ENCODE results near the gene FBXW8. TPM values are rescaled to one million over a fixed set of nuclear protein-coding genes. Genes with fewer than 3 reads are reported as not detected.
A peak's percentile ranks its signal among the peaks of the same experiment; 100 is the strongest.

The FBXW8 gene
- total RNA-seq, 6 experiments from 2014 or later = 4.5 to 9.6 (median 6.3) TPM

GRCh38 chr12:117010693-117011451, 100.1 kb downstream of the FBXW8 start:
- H3K4me3 ChIP-seq = no peak overlapping the region
- WGBS (ENCODE audit: insufficient coverage, low coverage, low lambda C conversion rate, missing lambda C conversion rate) = 92% methylated on average over 6 of the region's 17 CpGs
- no peak for ATAC-seq
- no peaks in the 10 kb centered on the region for H3K9me3 ChIP-seq
- intact Hi-C loops (cut with DNase I) = no loop called here
- H3K27me3 ChIP-seq = no peaks in the 10 kb centered on the region
- H3K27ac ChIP-seq = no peak overlapping the region
- H3K36me3 ChIP-seq = no peaks in the 10 kb centered on the region
- DNase-seq = no peak
- TF ChIP-seq POLR2A (IDR thresholded peaks at IDR 0.05) = no peak
- TF ChIP-seq CTCF (IDR thresholded peaks at IDR 0.05) = no peak
- no peaks in the 10 kb centered on the region for H3K4me1 ChIP-seq

GRCh38 chr12:117011988-117012805, 101.4 kb downstream of the FBXW8 start:
- Histone ChIP-seq H3K27ac (no peak overlapping the region), H3K36me3 (no peaks in the 10 kb centered on the region), H3K4me1 (no peaks in the 10 kb centered on the region), H3K27me3 (no peaks in the 10 kb centered on the region), H3K4me3 (no peak overlapping the region), H3K9me3 (no peaks in the 10 kb centered on the region)
- intact Hi-C loops (cut with DNase I) = no loop called here
- DNase-seq = no peak
- no peak for TF ChIP-seq POLR2A (IDR thresholded peaks at IDR 0.05)
- no peak for TF ChIP-seq CTCF (IDR thresholded peaks at IDR 0.05)
- WGBS (ENCODE audit: insufficient coverage, low coverage, low lambda C conversion rate, missing lambda C conversion rate) = 75% methylated on average over 4 of the region's 4 CpGs
- ATAC-seq = no peak

- DNase-seq (no peak), ATAC-seq (no peak)
- Histone ChIP-seq H3K4me3 (no peak overlapping the region), H3K27ac (no peak overlapping the region), H3K27me3 (no peaks in the 10 kb centered on the region), H3K36me3 (no peaks in the 10 kb centered on the region), H3K4me1 (no peaks in the 10 kb centered on the region), H3K9me3 (no peaks in the 10 kb centered on the region)
- 73% methylated on average over 1 of the region's 1 CpG for WGBS (ENCODE audit: insufficient coverage, low coverage, low lambda C conversion rate, missing lambda C conversion rate)
- intact Hi-C loops (cut with DNase I) = no loop called here
- no peak for TF ChIP-seq POLR2A (IDR thresholded peaks at IDR 0.05)
Measured at GRCh38 chr12:117013726-117014125, 103.0 kb downstream of the FBXW8 start.

- TF ChIP-seq CTCF (IDR thresholded peaks at IDR 0.05) = no peak
- TF ChIP-seq POLR2A (IDR thresholded peaks at IDR 0.05) = no peak
- peak in 1 of 3 donors; percentile 40 for DNase-seq
- H3K4me3 ChIP-seq = no peak overlapping the region
- intact Hi-C loops (cut with DNase I) = no loop called here
- ATAC-seq = peak; percentile 83 to 93 (median 86)
- H3K27me3 ChIP-seq = no peaks in the 10 kb centered on the region
- no peaks in the 10 kb centered on the region for H3K9me3 ChIP-seq
- H3K27ac ChIP-seq = no peak overlapping the region
- 53% methylated on average over 8 of the region's 8 CpGs for WGBS (ENCODE audit: insufficient coverage, low coverage, low lambda C conversion rate, missing lambda C conversion rate)
- no peaks in the 10 kb centered on the region for H3K36me3 ChIP-seq
- H3K4me1 ChIP-seq = no peaks in the 10 kb centered on the region
Measured at GRCh38 chr12:117014342-117014887, 103.7 kb downstream of the FBXW8 start.

- no peaks in the 10 kb centered on the region for H3K4me1 ChIP-seq
- H3K9me3 ChIP-seq = no peaks in the 10 kb centered on the region
- H3K4me3 ChIP-seq = no peak overlapping the region
- no peak for TF ChIP-seq POLR2A (IDR thresholded peaks at IDR 0.05)
- TF ChIP-seq CTCF (IDR thresholded peaks at IDR 0.05) = no peak
- H3K27ac ChIP-seq = no peak overlapping the region
- H3K36me3 ChIP-seq = no peaks in the 10 kb centered on the region
- intact Hi-C loops (cut with DNase I) = no loop called here
- DNase-seq = no peak
- no peak for ATAC-seq
- H3K27me3 ChIP-seq = no peaks in the 10 kb centered on the region
Measured at GRCh38 chr12:117015811-117016210, 105.1 kb downstream of the FBXW8 start.
